Measurements from ENCODE around the gene SMU1.

The SMU1 gene

DNA sequence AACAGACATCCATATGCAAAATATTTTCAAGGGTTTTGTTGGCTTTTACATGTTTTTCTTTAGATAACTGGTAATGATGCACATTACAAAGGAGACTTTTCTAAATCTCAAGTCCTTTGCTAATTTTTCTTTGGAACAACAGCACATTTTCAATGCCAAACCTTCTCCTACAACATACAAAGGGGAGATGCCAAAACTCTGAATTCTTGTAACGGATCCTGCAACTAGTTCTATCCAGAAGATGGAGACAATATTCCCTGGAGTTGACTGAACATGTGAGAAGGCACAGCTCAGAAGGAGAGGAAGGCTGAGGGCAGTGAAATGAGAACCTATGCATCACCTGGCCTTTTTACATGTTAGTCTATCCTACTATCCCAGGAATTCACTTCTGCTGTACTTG is 30.4 kb downstream of the SMU1 start:
- no peak for DNase-seq (ENCODE audit: low read depth, low spot score)

DNA sequence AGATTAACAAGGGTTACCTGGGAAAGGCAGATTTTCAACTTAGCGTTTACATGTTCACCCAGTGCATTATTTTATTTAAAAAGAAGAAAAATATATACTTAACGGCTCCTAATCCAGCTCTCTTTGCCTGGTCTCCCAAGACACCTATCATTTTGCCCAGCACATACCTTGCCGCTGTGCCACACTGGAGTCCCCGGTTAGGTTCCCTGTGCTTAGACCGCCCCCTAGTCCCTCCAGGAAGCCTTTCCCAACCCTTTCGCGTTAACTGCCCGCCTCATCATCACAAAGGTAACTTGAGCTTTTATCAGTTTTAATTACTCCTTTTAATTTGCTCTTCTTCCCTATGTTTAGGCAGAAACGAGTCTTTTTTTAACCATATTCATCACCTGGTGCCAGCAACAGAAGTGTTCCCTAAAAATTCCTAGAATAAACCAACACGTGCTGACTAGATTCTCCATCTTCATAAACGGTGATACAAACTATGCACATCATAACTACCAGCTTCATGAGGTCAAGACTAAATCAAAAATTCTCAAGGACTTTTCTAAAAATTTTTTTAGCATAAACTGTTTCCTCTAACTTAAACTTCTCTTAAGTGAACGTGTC is 31.7 kb downstream of the SMU1 start:
- no CpG with 5 or more reads among the region's 12 CpGs for WGBS (ENCODE audit: insufficient coverage, insufficient read length)
- no peaks in the 10 kb centered on the region for H3K9me3 ChIP-seq (ENCODE audit: control insufficient read depth, insufficient read depth, low read length)
- peak overlapping the region; percentile 44; the same call in 1 of the 2 replicates for H3K4me3 ChIP-seq (ENCODE audit: low read length)
- no peaks in the 10 kb centered on the region for H3K27me3 ChIP-seq (ENCODE audit: control insufficient read depth, insufficient read depth, low read length)
- no peak for DNase-seq (ENCODE audit: low read depth, low spot score)
- H3K27ac ChIP-seq (ENCODE audit: low read length): no peak overlapping the region
- H3K36me3 ChIP-seq (ENCODE audit: control insufficient read depth, insufficient read depth, low read length): peaks cover 6% of the 10 kb centered on the region; the same call in 1 of the 2 replicates
- no peaks in the 10 kb centered on the region for H3K4me1 ChIP-seq (ENCODE audit: control insufficient read depth, insufficient read depth, low read length)

More for the DNA sequence above, 30.4 kb downstream of the SMU1 start:
- Histone ChIP-seq H3K9me3 (ENCODE audit: control insufficient read depth, insufficient read depth, low read length) (no peaks in the 10 kb centered on the region), H3K4me3 (ENCODE audit: low read length) (no peak overlapping the region), H3K27ac (ENCODE audit: low read length) (no peak overlapping the region), H3K4me1 (ENCODE audit: control insufficient read depth, insufficient read depth, low read length) (no peaks in the 10 kb centered on the region), H3K27me3 (ENCODE audit: control insufficient read depth, insufficient read depth, low read length) (no peaks in the 10 kb centered on the region), H3K36me3 (ENCODE audit: control insufficient read depth, insufficient read depth, low read length) (peaks cover 6% of the 10 kb centered on the region; the same call in 1 of the 2 replicates)
- no CpG with 5 or more reads among the region's 1 CpG for WGBS (ENCODE audit: insufficient coverage, insufficient read length)

DNA sequence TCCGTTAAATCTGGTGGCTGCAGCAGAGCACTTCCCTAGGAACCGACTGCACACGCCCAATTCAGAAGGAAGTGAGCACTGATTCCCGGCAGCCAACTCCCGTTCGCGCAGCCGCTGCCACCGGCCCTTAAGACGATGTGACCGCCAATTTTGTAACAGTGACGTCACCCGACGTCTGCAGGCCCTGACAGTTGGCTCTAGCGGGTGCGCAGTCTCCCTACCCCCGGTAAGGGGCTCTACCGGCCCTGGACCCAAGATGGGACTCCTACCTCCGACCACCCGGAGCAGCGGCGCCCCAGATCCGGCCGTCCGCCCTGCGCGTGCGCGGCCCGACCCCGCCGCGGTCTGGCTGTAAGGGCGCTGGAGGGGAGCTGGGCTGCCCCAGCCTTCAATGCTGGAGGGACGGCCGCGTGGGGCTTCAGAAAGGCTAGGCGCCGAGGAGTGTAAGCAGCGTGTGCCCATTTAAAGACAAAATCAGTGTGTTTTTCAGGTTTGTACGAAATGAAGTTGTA is 32.3 kb downstream of the SMU1 start:
- H3K4me1 ChIP-seq (ENCODE audit: control insufficient read depth, insufficient read depth, low read length): no peaks in the 10 kb centered on the region
- DNase-seq (ENCODE audit: low read depth, low spot score): peak; percentile 58
- no peaks in the 10 kb centered on the region for H3K27me3 ChIP-seq (ENCODE audit: control insufficient read depth, insufficient read depth, low read length)
- no peaks in the 10 kb centered on the region for H3K9me3 ChIP-seq (ENCODE audit: control insufficient read depth, insufficient read depth, low read length)
- peak overlapping the region; percentile 44; the same call in 1 of the 2 replicates for H3K4me3 ChIP-seq (ENCODE audit: low read length)
- no CpG with 5 or more reads among the region's 41 CpGs for WGBS (ENCODE audit: insufficient coverage, insufficient read length)
- H3K27ac ChIP-seq (ENCODE audit: low read length): no peak overlapping the region
- peaks cover 6% of the 10 kb centered on the region; the same call in 1 of the 2 replicates for H3K36me3 ChIP-seq (ENCODE audit: control insufficient read depth, insufficient read depth, low read length)

DNA sequence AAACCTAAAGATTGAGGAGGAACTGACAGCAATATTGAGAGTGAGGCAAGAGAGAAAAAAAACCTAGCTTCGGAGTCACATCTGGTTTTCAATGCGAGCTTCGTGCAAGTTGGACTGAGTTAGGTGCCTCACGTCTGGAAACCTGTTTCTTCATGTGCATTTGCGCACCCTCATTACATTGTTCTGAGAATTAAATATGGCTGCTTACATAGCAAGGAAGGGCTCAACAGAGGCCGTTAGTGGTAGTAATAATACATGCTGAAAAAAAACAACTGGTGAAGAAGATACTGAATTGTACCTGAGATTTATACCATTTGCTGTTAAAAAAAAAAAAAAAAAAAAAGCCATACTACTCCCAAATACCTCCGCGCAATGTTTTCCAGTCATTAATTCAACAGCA is 32.8 kb downstream of the SMU1 start:
- WGBS (ENCODE audit: insufficient coverage, insufficient read length): no CpG with 5 or more reads among the region's 8 CpGs
- peak overlapping the region; percentile 44; the same call in 1 of the 2 replicates for H3K4me3 ChIP-seq (ENCODE audit: low read length)
- no peaks in the 10 kb centered on the region for H3K4me1 ChIP-seq (ENCODE audit: control insufficient read depth, insufficient read depth, low read length)
- H3K9me3 ChIP-seq (ENCODE audit: control insufficient read depth, insufficient read depth, low read length): no peaks in the 10 kb centered on the region
- no peak overlapping the region for H3K27ac ChIP-seq (ENCODE audit: low read length)
- H3K27me3 ChIP-seq (ENCODE audit: control insufficient read depth, insufficient read depth, low read length): no peaks in the 10 kb centered on the region
- DNase-seq (ENCODE audit: low read depth, low spot score): no peak
- H3K36me3 ChIP-seq (ENCODE audit: control insufficient read depth, insufficient read depth, low read length): peaks cover 6% of the 10 kb centered on the region; the same call in 1 of the 2 replicates

DNA sequence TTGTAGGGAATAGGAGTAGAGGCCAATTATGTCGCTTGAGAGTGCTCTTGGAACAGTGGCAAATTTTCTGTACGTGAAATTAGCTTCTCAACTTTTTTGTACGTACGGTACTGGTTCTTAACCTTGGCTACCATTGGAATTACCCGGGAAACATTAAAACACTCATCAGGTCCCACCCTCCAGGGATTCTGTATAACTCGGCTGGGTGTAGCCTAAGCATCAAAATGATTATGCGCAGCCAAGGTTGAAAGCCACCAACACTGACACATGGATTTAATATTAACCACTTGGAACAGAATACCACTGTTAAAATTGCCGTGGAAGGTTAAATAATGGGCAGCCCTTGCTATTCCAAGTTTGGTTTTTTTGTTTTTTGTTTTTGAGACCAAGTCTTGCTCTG is 34.0 kb downstream of the SMU1 start:
- Histone ChIP-seq H3K4me3 (ENCODE audit: low read length) (no peak overlapping the region), H3K27ac (ENCODE audit: low read length) (no peak overlapping the region), H3K4me1 (ENCODE audit: control insufficient read depth, insufficient read depth, low read length) (no peaks in the 10 kb centered on the region), H3K36me3 (ENCODE audit: control insufficient read depth, insufficient read depth, low read length) (peaks cover 4% of the 10 kb centered on the region; the same call in 1 of the 2 replicates), H3K9me3 (ENCODE audit: control insufficient read depth, insufficient read depth, low read length) (no peaks in the 10 kb centered on the region), H3K27me3 (ENCODE audit: control insufficient read depth, insufficient read depth, low read length) (no peaks in the 10 kb centered on the region)
- no peak for DNase-seq (ENCODE audit: low read depth, low spot score)
- WGBS (ENCODE audit: insufficient coverage, insufficient read length): no CpG with 5 or more reads among the region's 8 CpGs

DNA sequence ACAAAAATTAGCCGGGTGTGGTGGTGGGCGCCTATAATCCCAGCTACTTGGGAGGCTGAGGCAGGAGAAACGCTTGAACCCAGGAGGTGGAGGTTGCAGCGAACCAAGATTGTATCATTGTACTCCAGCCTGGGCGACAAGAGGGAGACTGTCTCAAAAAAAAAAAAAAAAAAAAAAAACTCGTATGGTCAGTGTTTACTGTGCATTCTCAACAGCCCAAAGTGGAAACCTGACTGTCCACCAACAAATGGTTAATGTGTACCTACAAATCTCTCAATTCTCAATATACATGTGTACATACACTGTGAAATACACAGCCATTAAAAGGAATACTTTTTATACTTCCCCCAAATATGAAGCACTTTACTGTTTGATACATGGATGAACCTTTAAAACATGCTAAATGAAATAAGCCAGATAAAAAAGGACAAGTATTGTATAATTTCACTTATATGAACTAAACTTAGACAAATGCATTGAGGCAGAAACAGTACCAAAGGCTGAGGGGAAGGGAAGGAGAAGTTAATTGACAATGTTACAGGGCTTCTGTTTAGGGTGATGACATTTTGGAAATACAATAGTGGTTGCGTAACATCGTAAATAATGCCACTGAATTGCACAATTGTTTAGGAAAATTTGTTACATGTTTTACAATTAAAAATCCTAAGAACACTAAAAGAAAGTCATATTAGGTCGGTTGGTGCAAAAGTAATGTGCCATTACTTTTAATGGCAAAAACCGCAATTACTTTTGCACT is 34.9 kb downstream of the SMU1 start:
- Histone ChIP-seq H3K4me3 (ENCODE audit: low read length) (no peak overlapping the region), H3K27me3 (ENCODE audit: control insufficient read depth, insufficient read depth, low read length) (no peaks in the 10 kb centered on the region), H3K27ac (ENCODE audit: low read length) (no peak overlapping the region), H3K9me3 (ENCODE audit: control insufficient read depth, insufficient read depth, low read length) (no peaks in the 10 kb centered on the region), H3K4me1 (ENCODE audit: control insufficient read depth, insufficient read depth, low read length) (no peaks in the 10 kb centered on the region), H3K36me3 (ENCODE audit: control insufficient read depth, insufficient read depth, low read length) (peaks cover 6% of the 10 kb centered on the region; the same call in 1 of the 2 replicates)
- WGBS (ENCODE audit: insufficient coverage, insufficient read length): no CpG with 5 or more reads among the region's 10 CpGs
- no peak for DNase-seq (ENCODE audit: low read depth, low spot score)

DNA sequence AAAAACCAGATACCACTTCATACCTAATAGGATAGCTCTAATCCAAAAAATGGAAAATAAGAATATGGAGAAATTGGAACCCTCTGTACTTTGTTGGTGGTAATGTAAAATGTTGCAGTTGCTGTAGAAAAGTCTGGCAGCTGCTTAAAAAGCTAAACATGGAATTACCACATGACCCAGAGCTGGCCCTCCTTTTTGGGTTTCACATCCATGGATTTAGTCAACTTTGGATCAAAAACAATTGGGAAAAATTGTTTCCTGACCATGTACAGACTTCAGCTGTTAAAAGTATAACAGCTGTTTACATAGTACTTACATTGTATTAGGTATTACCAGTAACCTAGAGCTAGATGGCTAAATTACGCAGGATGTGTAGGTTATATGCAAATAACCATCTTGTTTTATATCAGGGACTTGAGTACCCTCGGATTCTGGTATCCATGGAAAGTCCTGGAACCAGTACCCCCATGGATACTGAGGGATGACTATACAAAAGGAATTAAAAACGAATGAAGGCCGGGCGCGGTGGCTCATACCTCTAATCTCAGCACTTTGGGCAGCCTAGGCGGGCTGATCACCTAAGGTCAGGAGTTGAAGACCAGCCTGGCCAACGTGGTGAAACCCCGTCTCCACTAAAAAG is 35.6 kb downstream of the SMU1 start:
- DNase-seq (ENCODE audit: low read depth, low spot score): no peak
- WGBS (ENCODE audit: insufficient coverage, insufficient read length): no CpG with 5 or more reads among the region's 9 CpGs
- H3K27ac ChIP-seq (ENCODE audit: low read length): no peak overlapping the region
- no peaks in the 10 kb centered on the region for H3K27me3 ChIP-seq (ENCODE audit: control insufficient read depth, insufficient read depth, low read length)
- no peak overlapping the region for H3K4me3 ChIP-seq (ENCODE audit: low read length)
- H3K9me3 ChIP-seq (ENCODE audit: control insufficient read depth, insufficient read depth, low read length): no peaks in the 10 kb centered on the region
- H3K36me3 ChIP-seq (ENCODE audit: control insufficient read depth, insufficient read depth, low read length): peaks cover 8% of the 10 kb centered on the region; the same call in 1 of the 2 replicates
- no peaks in the 10 kb centered on the region for H3K4me1 ChIP-seq (ENCODE audit: control insufficient read depth, insufficient read depth, low read length)

DNA sequence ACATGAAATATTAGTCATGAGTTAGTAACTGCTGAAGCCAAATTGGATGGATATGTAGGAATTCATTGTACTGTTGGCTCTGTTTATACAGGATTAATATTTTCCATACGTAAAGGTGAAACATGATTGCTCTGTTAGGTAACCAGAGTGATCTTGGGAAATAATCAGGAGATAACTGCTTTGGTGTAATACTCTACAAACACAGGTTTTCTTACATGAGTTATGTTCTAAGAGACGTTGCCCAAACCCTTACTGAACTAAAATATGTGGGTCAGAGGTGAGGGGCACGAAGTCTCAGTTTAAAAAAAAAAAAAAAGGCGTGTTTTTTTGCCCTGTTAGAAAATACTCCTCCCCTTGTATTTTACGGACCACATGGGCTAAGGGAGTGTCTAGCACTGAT is 43.6 kb downstream of the SMU1 start:
- H3K4me1 ChIP-seq (ENCODE audit: control insufficient read depth, insufficient read depth, low read length): no peaks in the 10 kb centered on the region
- H3K27ac ChIP-seq (ENCODE audit: low read length): no peak overlapping the region
- H3K9me3 ChIP-seq (ENCODE audit: control insufficient read depth, insufficient read depth, low read length): no peaks in the 10 kb centered on the region
- no peaks in the 10 kb centered on the region for H3K27me3 ChIP-seq (ENCODE audit: control insufficient read depth, insufficient read depth, low read length)
- DNase-seq (ENCODE audit: low read depth, low spot score): no peak
- no peak overlapping the region for H3K4me3 ChIP-seq (ENCODE audit: low read length)
- peaks cover 15% of the 10 kb centered on the region; the same call in 1 of the 2 replicates for H3K36me3 ChIP-seq (ENCODE audit: control insufficient read depth, insufficient read depth, low read length)
- WGBS (ENCODE audit: insufficient coverage, insufficient read length): no CpG with 5 or more reads among the region's 5 CpGs

DNA sequence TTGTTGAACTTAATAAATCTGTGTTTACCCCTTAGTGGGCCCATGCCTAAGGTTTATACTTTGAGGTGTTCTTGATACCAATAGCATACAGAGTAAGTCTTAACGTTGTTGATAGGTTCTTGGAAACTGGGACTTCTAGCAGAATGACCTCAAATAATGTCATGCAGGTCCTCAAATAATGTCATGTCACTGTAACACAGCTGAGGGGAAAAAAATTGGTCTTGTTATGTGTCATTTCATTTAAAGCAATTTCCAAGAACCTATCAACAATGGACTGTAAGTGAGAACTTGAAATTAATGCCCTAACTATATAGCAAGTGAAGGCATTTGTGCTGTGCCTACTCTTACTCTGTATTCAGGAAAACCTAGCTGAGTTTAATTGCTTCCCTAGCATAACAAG is 44.2 kb downstream of the SMU1 start:
- no peaks in the 10 kb centered on the region for H3K27me3 ChIP-seq (ENCODE audit: control insufficient read depth, insufficient read depth, low read length)
- H3K36me3 ChIP-seq (ENCODE audit: control insufficient read depth, insufficient read depth, low read length): peaks cover 15% of the 10 kb centered on the region; the same call in 1 of the 2 replicates
- H3K4me3 ChIP-seq (ENCODE audit: low read length): no peak overlapping the region
- H3K4me1 ChIP-seq (ENCODE audit: control insufficient read depth, insufficient read depth, low read length): no peaks in the 10 kb centered on the region
- no CpG with 5 or more reads among the region's 1 CpG for WGBS (ENCODE audit: insufficient coverage, insufficient read length)
- H3K27ac ChIP-seq (ENCODE audit: low read length): no peak overlapping the region
- H3K9me3 ChIP-seq (ENCODE audit: control insufficient read depth, insufficient read depth, low read length): no peaks in the 10 kb centered on the region
- DNase-seq (ENCODE audit: low read depth, low spot score): no peak

DNA sequence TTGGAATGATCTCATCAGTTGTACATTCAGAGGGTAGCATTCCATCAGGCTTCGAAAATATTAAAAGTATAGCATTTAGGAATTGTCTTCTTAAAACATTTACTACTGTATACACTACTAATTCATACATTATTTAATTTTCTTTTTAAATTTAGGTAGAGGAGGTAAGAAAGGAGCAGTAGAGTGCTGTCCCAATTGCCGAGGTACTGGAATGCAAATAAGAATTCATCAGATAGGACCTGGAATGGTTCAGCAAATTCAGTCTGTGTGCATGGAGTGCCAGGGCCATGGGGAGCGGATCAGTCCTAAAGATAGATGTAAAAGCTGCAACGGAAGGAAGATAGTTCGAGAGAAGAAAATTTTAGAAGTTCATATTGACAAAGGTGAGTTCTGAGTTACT is 46.2 kb downstream of the SMU1 start:
- Histone ChIP-seq H3K27me3 (ENCODE audit: control insufficient read depth, insufficient read depth, low read length) (no peaks in the 10 kb centered on the region), H3K4me3 (ENCODE audit: low read length) (no peak overlapping the region), H3K36me3 (ENCODE audit: control insufficient read depth, insufficient read depth, low read length) (peaks cover 6% of the 10 kb centered on the region; the same call in 1 of the 2 replicates), H3K9me3 (ENCODE audit: control insufficient read depth, insufficient read depth, low read length) (no peaks in the 10 kb centered on the region), H3K27ac (ENCODE audit: low read length) (no peak overlapping the region), H3K4me1 (ENCODE audit: control insufficient read depth, insufficient read depth, low read length) (no peaks in the 10 kb centered on the region)
- no CpG with 5 or more reads among the region's 5 CpGs for WGBS (ENCODE audit: insufficient coverage, insufficient read length)
- DNase-seq (ENCODE audit: low read depth, low spot score): no peak
